GM19239 (cell line): ENCODE results near the gene SHC3.
"Not testable (repeated sequence)": the region's sequence is repeated elsewhere in the genome, so short reads cannot be mapped to it uniquely, and the experiment has no call there.

ENCODE experiments used
- DNase-seq: peaks from one replicate; pipeline ENCODE4 v3.0.0; 2011; ENCODE audit warnings: low spot score; ENCODE audit not compliant: insufficient read length
- FAIRE-seq: peaks from 2 replicates; lab custom pipeline; 2011; peaks lifted over from hg19 to GRCh38; lab: Jason Lieb, UNC

The SHC3 gene, protein sequence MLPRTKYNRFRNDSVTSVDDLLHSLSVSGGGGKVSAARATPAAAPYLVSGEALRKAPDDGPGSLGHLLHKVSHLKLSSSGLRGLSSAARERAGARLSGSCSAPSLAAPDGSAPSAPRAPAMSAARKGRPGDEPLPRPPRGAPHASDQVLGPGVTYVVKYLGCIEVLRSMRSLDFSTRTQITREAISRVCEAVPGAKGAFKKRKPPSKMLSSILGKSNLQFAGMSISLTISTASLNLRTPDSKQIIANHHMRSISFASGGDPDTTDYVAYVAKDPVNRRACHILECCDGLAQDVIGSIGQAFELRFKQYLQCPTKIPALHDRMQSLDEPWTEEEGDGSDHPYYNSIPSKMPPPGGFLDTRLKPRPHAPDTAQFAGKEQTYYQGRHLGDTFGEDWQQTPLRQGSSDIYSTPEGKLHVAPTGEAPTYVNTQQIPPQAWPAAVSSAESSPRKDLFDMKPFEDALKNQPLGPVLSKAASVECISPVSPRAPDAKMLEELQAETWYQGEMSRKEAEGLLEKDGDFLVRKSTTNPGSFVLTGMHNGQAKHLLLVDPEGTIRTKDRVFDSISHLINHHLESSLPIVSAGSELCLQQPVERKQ

DNA sequence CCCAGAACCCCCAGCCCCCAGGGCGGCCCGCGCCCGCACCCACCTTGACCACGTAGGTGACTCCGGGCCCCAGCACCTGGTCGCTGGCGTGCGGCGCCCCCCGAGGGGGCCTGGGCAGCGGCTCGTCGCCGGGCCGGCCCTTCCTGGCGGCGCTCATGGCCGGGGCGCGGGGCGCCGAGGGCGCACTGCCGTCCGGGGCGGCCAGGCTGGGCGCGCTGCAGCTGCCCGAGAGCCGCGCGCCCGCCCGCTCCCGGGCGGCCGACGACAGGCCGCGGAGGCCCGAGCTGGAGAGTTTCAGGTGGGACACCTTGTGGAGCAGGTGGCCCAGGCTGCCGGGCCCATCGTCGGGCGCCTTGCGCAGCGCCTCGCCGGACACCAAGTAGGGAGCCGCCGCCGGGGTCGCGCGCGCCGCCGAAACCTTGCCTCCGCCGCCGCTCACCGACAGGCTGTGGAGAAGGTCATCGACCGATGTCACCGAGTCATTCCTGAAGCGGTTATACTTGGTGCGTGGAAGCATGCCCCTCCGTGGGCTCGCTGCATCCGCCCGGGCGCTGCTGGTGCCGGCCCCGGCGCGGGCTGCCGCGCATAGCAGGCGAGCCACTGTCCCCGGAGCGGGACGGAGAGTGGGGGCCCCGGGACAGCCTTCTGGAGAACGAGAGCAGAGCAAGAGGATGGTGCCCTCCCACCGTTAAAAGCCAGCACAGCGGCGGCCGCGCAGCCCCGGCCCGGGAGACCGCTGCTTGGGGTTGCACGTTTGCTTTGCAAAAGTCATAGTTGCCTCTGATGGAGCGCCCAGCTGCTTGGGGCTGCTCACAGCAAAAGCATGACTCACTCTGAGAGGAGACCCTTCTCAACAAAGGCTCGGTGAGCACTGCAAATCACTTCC is at the start of gene SHC3:
Gene SHC3, minus strand, starts transcription at position 875 of the 886 bp plus-strand sequence. Its CDS starts 358 bp downstream, at position 517.
- no peak for FAIRE-seq
- no peak for DNase-seq

DNA sequence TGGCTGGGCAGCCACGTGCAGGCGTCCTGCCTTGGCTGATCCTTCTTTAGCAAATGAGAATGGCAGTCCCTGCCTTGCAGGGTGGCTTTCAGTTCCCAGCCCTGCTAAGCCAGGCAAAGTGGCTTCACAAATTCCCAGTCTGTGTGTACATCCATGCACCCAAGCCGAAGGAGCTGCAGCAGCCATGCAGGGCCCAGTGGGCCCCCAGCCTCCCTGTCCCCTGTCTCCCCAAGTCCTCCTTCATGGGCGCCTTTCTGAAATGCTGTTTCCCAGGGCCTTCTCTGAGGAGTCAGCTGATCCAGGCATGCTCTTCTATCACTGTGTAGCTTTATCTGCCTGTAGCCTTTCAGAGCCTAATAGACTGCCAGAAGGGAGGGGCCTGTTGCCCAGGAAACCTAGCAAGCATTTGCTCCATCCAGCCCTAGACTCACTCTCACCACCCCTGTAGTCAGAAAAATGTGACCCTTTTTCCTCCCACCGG is 47.4 kb upstream of the SHC3 start:
- no peak for FAIRE-seq
- no peak for DNase-seq

DNA sequence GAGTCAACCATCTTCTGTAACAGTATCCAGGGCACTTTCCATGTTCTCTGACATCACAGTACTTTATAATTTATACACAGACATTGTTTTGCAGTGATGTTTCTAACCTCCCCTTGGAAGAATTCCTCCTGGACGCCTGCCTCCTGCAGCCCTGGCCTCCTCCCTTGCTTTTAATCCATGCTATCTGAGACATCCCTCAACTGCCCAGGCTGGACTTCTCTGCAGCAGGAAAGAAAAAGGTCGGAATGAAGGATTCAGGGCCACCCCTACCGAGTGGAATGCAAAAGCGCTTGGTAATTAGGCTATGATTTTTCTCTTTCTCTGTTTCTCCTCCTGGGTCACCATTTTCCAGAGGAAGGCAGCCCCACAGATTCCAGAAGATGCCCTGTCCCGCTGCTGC is 47.0 kb upstream of the SHC3 start:
- DNase-seq (no peak), FAIRE-seq (no peak)

DNA sequence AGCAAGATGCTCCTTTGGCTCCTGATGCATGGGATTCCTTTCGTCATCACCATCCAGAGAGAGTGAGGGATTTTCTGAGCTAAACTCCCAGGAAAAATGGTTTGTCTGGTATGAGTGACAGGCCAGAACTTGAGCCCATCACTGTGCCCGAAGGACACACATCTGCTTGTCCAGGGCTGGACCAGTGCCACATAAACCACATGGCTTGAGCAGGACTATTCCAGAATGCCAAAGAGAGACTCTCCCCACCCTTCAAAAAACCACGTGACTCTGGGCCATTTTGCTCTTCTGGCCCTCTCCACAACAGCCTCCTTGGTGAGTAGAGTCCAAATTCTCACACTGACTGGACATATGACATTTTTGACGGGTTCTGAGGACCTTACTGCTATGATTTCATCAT is 46.4 kb upstream of the SHC3 start:
- DNase-seq (no peak), FAIRE-seq (no peak)

DNA sequence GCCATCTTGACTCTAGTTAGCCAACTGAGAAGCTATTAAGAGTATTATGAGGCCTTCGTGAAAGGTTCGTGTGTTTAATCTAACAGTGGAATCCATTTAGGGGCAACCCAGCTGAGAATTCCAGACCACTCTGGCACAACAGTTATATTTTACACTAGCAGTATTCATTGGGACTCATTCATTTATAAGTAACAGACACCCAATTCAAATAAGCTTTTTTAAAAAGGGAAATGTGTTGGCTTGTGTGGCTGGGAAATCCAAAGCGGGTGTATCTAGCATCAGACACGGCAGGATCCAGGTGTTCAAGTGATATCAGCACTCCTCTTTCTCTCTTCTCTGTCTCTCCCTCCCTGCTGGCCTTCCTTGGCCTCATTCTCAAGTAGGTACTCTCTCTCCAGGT is 46.0 kb upstream of the SHC3 start:
- DNase-seq (no peak), FAIRE-seq (no peak)

DNA sequence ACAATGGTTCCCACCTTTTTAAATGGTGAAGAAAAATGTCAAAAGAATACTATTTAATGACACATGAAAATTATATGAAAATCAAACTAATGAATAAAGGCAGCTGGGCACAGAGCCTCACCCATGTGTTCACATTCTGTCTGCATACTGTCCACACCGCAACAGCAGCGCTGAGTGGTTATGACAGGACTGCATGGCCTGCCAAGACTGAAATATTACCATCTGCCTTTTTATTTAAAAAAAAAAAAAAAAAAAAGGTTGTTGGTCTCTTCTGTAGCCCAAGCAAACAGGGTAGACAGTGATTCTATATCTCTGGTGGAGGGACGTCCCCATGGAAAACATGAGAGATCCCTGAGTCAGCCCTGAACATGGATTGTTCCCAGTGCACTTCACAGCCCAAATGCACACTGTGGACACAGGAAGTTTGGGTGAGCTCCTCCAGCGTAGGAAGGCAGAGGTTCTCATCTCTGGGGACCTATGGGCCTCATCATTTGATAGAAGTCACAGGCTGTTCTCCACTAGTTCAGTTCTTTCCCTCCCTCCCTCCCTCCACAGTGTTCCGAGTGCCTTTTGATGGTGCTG is 44.9 kb upstream of the SHC3 start:
- no peak for FAIRE-seq
- DNase-seq: no peak

DNA sequence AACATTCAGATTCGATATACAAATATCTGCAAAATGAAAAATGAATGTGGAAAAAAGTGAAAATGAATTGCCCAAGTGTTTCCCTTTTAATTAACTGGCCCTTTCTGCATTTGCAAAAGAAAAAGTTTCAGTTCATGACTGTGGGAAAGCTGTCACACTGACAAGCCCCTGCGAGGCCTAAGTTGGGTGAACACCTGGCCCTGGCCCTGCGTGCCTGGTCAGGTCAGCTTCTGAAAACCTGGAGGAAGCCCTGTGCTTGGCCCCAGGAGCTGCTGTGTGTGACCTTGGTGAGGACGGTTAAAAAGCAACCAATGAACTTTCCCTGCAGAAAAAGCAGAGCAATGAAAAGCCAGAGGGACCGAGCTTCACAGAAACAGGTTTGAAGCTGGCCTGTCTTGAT is 41.0 kb upstream of the SHC3 start:
- DNase-seq: no peak
- no peak for FAIRE-seq

DNA sequence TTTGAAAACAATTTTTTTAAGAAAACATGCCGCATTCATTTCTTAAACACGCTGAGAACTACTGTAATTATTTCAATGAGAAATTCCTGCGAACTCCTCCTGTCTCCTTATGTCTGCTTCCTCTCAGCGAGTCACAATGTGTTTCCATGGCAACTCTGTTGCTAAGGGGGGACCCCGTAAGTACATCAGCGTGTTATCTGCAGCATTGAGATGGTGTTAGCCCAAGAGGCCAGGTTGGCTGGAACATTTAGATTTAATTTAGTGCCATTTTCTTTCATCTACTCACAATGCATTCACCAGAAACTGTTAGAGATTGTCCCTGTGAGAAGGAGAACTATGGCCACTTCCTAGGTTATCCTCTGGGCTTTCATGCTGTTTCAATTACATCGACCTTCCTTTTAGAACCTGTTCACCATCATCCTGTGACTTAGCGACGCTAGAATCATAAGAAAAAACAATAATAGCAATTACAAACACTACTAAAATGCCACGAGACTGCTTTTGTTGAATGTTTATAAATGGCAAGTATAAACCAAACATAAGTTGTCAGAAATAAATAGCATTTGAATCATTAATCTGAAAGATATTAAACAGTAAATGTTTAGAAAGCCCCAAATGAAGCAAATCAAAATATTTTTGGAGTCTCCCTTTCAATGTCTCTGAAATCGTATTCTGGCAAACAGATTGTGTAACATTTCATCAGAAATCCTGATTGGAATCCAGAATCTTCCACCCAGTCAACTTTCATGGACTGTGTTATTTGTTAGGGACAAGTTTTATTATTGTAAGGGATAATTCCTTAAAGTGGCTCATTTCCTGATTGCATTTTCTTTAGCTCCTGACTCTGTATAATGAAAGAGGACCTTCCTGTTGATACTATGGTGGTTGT is 39.7 kb upstream of the SHC3 start:
- no peak for DNase-seq

DNA sequence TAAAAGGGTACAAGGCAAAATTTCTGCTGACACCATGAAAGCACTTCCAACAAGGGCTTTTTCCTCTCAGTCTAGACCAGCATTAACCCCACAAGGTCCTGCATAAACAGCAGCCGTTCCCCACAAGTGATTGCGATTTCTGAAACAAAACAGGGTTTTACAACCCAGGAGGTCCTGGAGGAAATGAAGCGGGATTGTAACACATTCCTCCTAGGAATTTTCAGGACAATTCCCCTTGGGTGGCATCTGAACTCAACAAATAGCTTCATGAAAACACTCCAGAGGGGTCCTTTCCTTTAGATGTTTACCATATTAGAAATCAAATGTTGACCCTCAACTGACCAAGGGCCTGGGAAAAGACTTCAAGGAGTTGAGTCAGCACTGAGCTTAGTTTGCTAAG is 36.7 kb upstream of the SHC3 start:
- DNase-seq (no peak), FAIRE-seq (no peak)

More for the DNA sequence above, 39.7 kb upstream of the SHC3 start:
- no peak for FAIRE-seq

DNA sequence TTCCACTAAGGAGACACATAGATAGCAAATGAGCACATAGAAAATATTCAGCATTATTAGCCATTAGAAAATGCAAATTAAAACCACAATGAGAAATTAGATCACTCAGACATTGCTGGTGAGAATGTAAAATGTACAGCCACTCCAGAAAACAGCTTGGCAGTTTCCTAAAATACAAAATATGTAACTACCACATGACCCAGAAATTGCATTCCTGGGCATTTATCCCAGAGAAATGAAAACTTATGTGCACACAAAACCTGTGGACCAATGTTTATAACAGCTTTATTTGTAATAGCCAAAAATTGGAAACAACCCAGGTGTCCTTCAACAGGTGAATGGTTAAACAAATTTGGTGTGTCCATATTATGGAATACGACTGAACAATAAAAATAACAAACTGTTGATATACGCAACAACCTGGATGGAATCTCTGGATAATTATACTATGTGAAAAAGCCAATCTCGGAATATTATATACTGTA is 34.8 kb upstream of the SHC3 start:
- DNase-seq (no peak), FAIRE-seq (no peak)

DNA sequence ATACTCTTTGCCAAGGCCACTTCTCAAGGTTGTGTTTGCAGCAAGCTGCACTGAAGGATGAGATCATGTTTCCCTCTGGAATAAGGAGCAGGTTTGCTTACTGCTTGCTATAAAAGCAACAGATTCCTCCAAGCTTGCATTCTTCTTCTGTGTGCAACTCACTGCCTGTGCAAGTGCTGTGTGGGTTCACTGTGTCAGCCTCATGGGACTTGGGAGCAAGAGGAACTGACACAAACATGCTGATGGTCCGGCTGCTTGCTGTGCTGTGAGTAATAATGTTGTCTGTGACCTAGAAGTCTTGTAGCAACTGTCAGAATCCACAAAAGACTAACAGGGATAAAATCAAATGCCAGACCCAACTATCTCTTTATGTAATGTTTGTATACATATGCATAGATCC is 33.6 kb upstream of the SHC3 start:
- no peak for FAIRE-seq

DNA sequence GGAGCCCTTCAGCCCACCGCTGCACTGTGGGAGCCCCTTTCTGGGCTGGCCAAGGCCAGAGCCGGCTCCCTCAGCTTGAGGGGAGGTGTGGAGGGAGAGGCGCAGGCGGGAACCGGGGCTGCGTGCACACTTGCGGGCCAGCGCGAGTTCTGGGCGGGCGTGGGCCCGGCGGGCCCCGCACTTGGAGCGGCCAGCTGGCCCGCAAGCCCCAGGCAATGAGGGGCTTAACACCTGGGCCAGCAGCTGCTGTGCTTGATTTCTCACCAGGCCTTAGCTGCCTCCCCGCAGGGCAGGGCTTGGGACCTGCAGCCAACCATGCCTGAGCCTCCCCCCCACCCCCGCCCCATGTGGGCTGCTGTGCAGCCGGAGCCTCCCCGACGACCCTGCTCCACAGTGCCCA is 30.7 kb upstream of the SHC3 start:
- not testable (repeated sequence) for FAIRE-seq, DNase-seq

More for the DNA sequence above, 33.6 kb upstream of the SHC3 start:
- no peak for DNase-seq

DNA sequence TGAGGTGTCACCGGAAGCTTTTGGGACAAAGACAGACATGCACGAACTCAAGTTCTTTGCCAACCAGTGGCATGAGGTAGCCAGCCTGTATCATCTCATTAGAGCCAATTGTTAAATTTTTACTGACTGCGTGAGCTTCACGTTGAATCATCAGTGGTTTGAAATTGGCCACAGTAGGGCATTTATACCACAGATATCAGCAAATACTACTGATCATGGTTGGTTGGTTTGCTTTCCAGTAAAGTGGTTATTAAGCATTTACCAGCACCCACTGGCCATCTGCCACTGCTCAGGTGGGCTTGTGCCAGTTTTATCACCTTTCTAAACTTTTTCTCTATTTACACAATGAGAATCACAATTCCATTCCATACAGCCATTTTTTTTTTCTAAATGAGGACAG is 28.4 kb upstream of the SHC3 start:
- FAIRE-seq: no peak
- no peak for DNase-seq

DNA sequence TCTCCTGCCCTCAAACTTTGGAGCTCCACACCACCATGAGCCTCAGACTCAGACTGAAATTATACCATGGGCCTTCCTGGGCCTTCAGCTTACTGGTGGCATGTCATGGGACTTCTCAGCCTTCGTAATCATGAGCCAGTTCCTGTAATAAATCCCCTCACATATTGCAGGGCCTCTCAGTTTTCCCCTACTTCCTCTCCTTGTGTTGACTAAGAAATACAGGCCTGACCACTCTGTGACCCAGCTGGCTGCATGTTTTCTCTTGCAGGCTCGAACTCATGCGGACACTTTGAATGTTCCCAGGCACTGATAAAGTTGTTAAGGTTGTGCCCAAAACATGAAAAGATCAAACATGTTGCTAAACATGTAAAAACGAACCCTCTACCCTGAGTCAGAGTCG is 26.2 kb upstream of the SHC3 start:
- FAIRE-seq (no peak), DNase-seq (no peak)

DNA sequence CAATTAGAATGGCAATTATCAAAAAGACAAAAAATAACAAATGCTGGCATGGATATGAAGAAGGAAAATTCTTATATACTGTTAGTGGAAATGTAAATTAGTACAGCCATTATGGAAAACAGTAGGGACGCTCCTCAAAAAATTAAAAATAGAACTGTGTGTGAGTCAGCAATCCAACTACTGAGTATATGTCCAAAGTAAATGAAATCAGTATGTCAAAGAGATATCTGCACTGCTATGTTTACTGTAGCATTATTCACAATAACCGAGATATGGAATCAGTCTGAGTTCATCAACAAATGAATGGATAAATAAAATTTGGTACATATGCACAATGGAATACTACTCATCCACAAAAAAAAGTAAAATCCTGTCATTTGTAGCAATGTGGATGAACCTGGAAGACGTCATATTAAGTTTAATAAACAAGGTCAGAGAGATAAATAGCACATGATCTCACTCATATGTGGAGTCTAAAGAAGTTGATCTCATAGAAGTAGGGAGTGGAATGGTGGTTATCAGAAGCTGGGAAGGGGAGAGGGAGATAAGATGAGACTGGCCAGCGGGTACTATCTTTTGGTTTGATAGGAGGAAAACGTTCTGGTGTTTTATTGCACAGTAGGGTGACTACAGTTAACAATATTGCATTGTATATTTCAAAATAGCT is 16.6 kb upstream of the SHC3 start:
- FAIRE-seq (no peak), DNase-seq (no peak)

DNA sequence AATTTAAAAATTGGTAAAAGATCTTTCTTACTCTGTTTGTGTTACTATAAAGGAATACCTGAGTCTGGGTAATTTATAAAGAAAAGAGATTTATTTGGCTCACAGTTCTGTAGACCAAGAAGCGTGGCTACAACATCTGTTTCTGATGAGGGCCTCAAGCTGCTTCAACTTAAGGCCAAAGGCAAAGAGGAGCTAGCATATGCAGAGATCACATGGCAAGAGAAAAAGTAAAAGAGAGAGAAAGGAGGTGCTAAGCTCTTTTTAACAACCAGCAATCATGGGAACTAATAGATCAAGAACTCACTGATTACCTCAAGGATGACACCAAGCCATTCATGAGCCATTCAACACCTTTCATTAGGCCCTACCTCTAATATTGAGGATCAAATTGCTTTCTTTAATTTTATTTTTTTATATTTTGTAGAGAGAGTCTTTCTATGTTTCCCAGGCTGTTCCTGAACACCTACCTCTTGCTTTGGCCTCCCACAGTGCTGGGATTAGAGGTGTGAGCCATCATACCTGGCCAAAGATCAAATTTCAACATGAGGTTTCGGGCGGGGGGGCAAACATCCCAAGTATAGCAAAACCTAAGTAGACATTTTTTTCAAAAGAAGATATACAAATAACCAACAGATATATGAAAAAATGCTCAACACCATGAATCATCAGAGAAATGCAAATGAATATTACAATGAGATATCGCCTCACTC is 16.0 kb upstream of the SHC3 start:
- FAIRE-seq (no peak), DNase-seq (no peak)

DNA sequence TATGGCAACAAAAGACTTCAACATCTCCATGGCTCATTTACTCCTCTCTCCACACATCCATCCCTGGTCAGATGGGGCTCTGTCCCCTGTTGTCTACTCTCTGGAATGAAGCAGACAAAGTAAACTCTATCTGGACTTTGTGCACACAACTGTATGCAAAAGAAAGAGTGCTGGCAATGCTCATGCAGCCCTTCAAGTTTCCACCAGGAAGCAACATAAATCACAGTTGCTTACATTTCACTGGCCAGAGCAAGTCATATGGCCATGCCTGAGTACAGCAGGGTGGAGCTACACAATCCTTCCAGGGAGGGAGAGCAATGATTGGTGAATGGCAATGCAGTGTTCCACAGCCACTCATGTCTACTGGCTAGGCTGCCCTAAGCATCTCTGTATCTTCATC is 12.4 kb upstream of the SHC3 start:
- FAIRE-seq (no peak), DNase-seq (no peak)

DNA sequence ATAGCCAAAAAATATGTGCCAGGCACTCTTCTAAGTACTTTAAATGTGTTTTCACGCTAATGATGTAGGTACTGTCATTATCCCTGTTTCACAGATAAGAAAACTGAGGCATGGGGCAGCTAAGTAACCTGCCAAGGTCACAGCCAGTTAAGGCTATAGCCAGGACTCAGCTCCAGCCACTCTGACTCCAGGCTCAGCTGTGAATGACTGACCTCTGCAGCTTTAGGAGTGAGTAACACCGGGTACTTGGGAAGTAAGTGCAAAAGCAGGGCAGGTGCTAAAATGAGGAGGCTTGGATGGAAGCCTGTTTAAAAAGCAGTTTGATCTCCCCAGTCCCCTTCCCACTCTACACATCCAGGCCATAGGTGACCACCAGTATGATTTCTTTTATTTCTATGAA is 10.6 kb upstream of the SHC3 start:
- DNase-seq (no peak), FAIRE-seq (no peak)
